Measurements from ENCODE around the gene SCAF1. TPM values are rescaled to one million over a fixed set of nuclear protein-coding genes. Genes with fewer than 3 reads are reported as not detected.

SCAF1 gene
- total and polyA plus RNA-seq, 2 of the 13 experiments (the other 11 are each of a cell fraction or from before 2014, with no cell fraction given): 3.3 to 6.1 TPM

GRCh38 chr19:49641688-49642491 lies at the start of gene SCAF1 (continued):
- TF ChIP-seq, protein P1, sequence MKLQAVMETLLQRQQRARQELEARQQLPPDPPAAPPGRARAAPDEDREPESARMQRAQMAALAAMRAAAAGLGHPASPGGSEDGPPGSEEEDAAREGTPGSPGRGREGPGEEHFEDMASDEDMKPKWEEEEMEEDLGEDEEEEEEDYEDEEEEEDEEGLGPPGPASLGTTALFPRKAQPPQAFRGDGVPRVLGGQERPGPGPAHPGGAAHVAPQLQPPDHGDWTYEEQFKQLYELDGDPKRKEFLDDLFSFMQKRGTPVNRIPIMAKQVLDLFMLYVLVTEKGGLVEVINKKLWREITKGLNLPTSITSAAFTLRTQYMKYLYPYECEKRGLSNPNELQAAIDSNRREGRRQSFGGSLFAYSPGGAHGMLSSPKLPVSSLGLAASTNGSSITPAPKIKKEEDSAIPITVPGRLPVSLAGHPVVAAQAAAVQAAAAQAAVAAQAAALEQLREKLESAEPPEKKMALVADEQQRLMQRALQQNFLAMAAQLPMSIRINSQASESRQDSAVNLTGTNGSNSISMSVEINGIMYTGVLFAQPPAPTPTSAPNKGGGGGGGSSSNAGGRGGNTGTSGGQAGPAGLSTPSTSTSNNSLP (IDR thresholded peaks at IDR 0.05; ENCODE audit: low read depth, low read length): no peak
- TF ChIP-seq ATF7 (IDR thresholded peaks at IDR 0.05): peak; percentile 88
- peak; percentile 30; the same call in 1 of the 2 replicates for TF ChIP-seq ATF7 (CRISPR knock-in tag; IDR thresholded peaks at IDR 0.05)
- peak; percentile 57; the same call in 1 of the 2 replicates for TF ChIP-seq ARNT2 (CRISPR knock-in tag; IDR thresholded peaks at IDR 0.05; ENCODE audit: low read depth)
- TF ChIP-seq POLR2AphosphoS5 (IDR thresholded peaks at IDR 0.05; ENCODE audit: low read depth, low read length): peak; percentile 77
- TF ChIP-seq LCORL (IDR thresholded peaks at IDR 0.05): no peak
- TF ChIP-seq LCORL (CRISPR knock-in tag; IDR thresholded peaks at IDR 0.05): peak; percentile 77; the same call in 1 of the 2 replicates
- TF ChIP-seq ZNF792 (CRISPR knock-in tag; IDR thresholded peaks at IDR 0.05): 0 out of 2 replicates have a peak, but pooled peaks have one; percentile 42
- TF ChIP-seq SNAPC2 (CRISPR knock-in tag; IDR thresholded peaks at IDR 0.05): no peak
- peak; percentile 81; the same call in 1 of the 2 replicates for TF ChIP-seq KAT8 (CRISPR knock-in tag; IDR thresholded peaks at IDR 0.05)
- no peak for TF ChIP-seq ZNF737 (CRISPR knock-in tag; IDR thresholded peaks at IDR 0.05; ENCODE audit: borderline replicate concordance)
- TF ChIP-seq, protein P2, sequence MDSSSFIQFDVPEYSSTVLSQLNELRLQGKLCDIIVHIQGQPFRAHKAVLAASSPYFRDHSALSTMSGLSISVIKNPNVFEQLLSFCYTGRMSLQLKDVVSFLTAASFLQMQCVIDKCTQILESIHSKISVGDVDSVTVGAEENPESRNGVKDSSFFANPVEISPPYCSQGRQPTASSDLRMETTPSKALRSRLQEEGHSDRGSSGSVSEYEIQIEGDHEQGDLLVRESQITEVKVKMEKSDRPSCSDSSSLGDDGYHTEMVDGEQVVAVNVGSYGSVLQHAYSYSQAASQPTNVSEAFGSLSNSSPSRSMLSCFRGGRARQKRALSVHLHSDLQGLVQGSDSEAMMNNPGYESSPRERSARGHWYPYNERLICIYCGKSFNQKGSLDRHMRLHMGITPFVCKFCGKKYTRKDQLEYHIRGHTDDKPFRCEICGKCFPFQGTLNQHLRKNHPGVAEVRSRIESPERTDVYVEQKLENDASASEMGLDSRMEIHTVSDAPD (CRISPR knock-in tag; IDR thresholded peaks at IDR 0.05): no peak
- peak; percentile 99 for TF ChIP-seq RXRA (CRISPR knock-in tag; IDR thresholded peaks at IDR 0.05)
- TF ChIP-seq MAFF (IDR thresholded peaks at IDR 0.05; ENCODE audit: low read depth, low read length): no peak
- TF ChIP-seq ZNF883 (CRISPR knock-in tag; IDR thresholded peaks at IDR 0.05; ENCODE audit: not compliant biosample characterization): peak; percentile 49
- 0 out of 2 replicates have a peak, but pooled peaks have one; percentile 12 for TF ChIP-seq ZNF232 (CRISPR knock-in tag; IDR thresholded peaks at IDR 0.05; ENCODE audit: borderline replicate concordance)
- 0 out of 2 replicates have a peak, but pooled peaks have one; percentile 61 for TF ChIP-seq ZNF564 (CRISPR knock-in tag; IDR thresholded peaks at IDR 0.05)
- TF ChIP-seq AHR (CRISPR knock-in tag; IDR thresholded peaks at IDR 0.05): no peak
- no peak for TF ChIP-seq JUN (CRISPR knock-in tag; IDR thresholded peaks at IDR 0.05)
- TF ChIP-seq, protein P3, sequence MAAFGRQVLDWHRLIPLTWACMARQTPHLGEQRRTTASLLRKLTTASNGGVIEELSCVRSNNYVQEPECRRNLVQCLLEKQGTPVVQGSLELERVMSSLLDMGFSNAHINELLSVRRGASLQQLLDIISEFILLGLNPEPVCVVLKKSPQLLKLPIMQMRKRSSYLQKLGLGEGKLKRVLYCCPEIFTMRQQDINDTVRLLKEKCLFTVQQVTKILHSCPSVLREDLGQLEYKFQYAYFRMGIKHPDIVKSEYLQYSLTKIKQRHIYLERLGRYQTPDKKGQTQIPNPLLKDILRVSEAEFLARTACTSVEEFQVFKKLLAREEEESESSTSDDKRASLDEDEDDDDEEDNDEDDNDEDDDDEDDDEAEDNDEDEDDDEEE (CRISPR knock-in tag; IDR thresholded peaks at IDR 0.05): no peak
- no peak for TF ChIP-seq ZBTB14 (CRISPR knock-in tag; IDR thresholded peaks at IDR 0.05)
- no peak for TF ChIP-seq SRSF4 (IDR thresholded peaks at IDR 0.05; ENCODE audit: low read depth, low read length, poor library complexity, severe bottlenecking)
- no peak for TF ChIP-seq NAIF1 (CRISPR knock-in tag; IDR thresholded peaks at IDR 0.05; ENCODE audit: borderline replicate concordance)
- TF ChIP-seq ZNF510 (CRISPR knock-in tag; IDR thresholded peaks at IDR 0.05; ENCODE audit: low read depth): no peak

Data from HepG2 (cell line).